Measurements from ENCODE around the gene OLA1. TPM values are rescaled to one million over a fixed set of nuclear protein-coding genes. Genes with fewer than 3 reads are reported as not detected.

The OLA1 gene
- total and polyA plus RNA-seq, 2 of the 13 experiments (the other 11 are each of a cell fraction or from before 2014, with no cell fraction given) = 153 to 241 TPM

GRCh38 chr2:174039551-174040416 is 208.5 kb downstream of the OLA1 start (continued):
- TF ChIP-seq SSRP1 (CRISPR knock-in tag; IDR thresholded peaks at IDR 0.05) = no peak
- TF ChIP-seq SALL2 (CRISPR knock-in tag; IDR thresholded peaks at IDR 0.05) = 0 out of 2 replicates have a peak, but pooled peaks have one; percentile 27
- no peak for TF ChIP-seq ZNF17 (CRISPR knock-in tag; IDR thresholded peaks at IDR 0.05)
- no peak for TF ChIP-seq ATF5 (CRISPR knock-in tag; IDR thresholded peaks at IDR 0.05; ENCODE audit: low read depth)
- no peak for TF ChIP-seq ZBTB2 (CRISPR knock-in tag; IDR thresholded peaks at IDR 0.05; ENCODE audit: low read depth)
- peak; percentile 59 for TF ChIP-seq SAP130 (CRISPR knock-in tag; IDR thresholded peaks at IDR 0.05; ENCODE audit: low read depth)
- no peak for TF ChIP-seq MLXIP (CRISPR knock-in tag; IDR thresholded peaks at IDR 0.05; ENCODE audit: borderline replicate concordance)
- no peak for TF ChIP-seq ZNF430 (CRISPR knock-in tag; IDR thresholded peaks at IDR 0.05)
- peak; percentile 57 for TF ChIP-seq SALL1 (CRISPR knock-in tag; IDR thresholded peaks at IDR 0.05)
- no peak for TF ChIP-seq ZNF34 (CRISPR knock-in tag; IDR thresholded peaks at IDR 0.05; ENCODE audit: borderline replicate concordance)
- TF ChIP-seq TAF1 (CRISPR knock-in tag; IDR thresholded peaks at IDR 0.05) = peak; percentile 46; the same call in 1 of the 2 replicates
- no peak for TF ChIP-seq SNAPC2 (CRISPR knock-in tag; IDR thresholded peaks at IDR 0.05)
- TF ChIP-seq ARID3A (IDR thresholded peaks at IDR 0.05; ENCODE audit: low read depth, low read length) = no peak
- no peak for TF ChIP-seq ZNF354B (CRISPR knock-in tag; IDR thresholded peaks at IDR 0.05)
- no peak for TF ChIP-seq ZNF337 (CRISPR knock-in tag; IDR thresholded peaks at IDR 0.05; ENCODE audit: borderline replicate concordance, low read depth)
- no peak for TF ChIP-seq RORA (CRISPR knock-in tag; IDR thresholded peaks at IDR 0.05)
- TF ChIP-seq ZNF280B (CRISPR knock-in tag; IDR thresholded peaks at IDR 0.05; ENCODE audit: borderline replicate concordance) = peak; percentile 63; the same call in 1 of the 2 replicates
- TF ChIP-seq ZNF20 (CRISPR knock-in tag; IDR thresholded peaks at IDR 0.05) = no peak
- TF ChIP-seq ZSCAN29 (CRISPR knock-in tag; conservative IDR thresholded peaks at IDR 0.05) = peak; percentile 92
- peak; percentile 68; the same call in 1 of the 2 replicates for TF ChIP-seq WIZ (CRISPR knock-in tag; IDR thresholded peaks at IDR 0.05)
- no peak for TF ChIP-seq U2AF1 (optimal IDR thresholded peaks at IDR 0.05; ENCODE audit: low read depth, low read length)

All from HepG2 (cell line).